GM18517 (cell line): ENCODE results near the gene NIPBL.
"Not testable (repeated sequence)": the region's sequence is repeated elsewhere in the genome, so short reads cannot be mapped to it uniquely, and the experiment has no call there.

ENCODE experiments used
- ATAC-seq: cut with Tn5 transposase; IDR thresholded peaks from one replicate; pipeline ENCODE4 v1.9.1; 2021; ENCODE audit warnings: mild to moderate bottlenecking, moderate library complexity; ENCODE audit not compliant: unreplicated experiment

The NIPBL gene

GRCh38 chr5:36944607-36945225, 68.1 kb downstream of the NIPBL start:
- no peak for ATAC-seq

- no peak for ATAC-seq
These were observed 69.1 kb downstream of the NIPBL start for GRCh38 chr5:36945687-36946086.

- ATAC-seq: no peak
These were observed 69.5 kb downstream of the NIPBL start for GRCh38 chr5:36946101-36946500.

- no peak for ATAC-seq
These were observed 71.5 kb downstream of the NIPBL start for GRCh38 chr5:36948041-36948440.

- ATAC-seq: no peak
These were observed 72.1 kb downstream of the NIPBL start for GRCh38 chr5:36948650-36949049.

GRCh38 chr5:36949593-36949992, 73.0 kb downstream of the NIPBL start:
- no peak for ATAC-seq

- ATAC-seq: no peak
These were observed 74.3 kb downstream of the NIPBL start for GRCh38 chr5:36950586-36951457.

- ATAC-seq: no peak
These were observed 76.5 kb downstream of the NIPBL start for GRCh38 chr5:36953043-36953442.

GRCh38 chr5:36957953-36958537, 81.5 kb downstream of the NIPBL start:
- no peak for ATAC-seq

GRCh38 chr5:36958612-36959011, 82.0 kb downstream of the NIPBL start:
- ATAC-seq: no peak

GRCh38 chr5:36965179-36965578, 88.6 kb downstream of the NIPBL start:
- no peak for ATAC-seq

- ATAC-seq: no peak
These were observed 93.3 kb downstream of the NIPBL start for GRCh38 chr5:36969700-36970395.

GRCh38 chr5:36978196-36978595, 101.6 kb downstream of the NIPBL start:
- no peak for ATAC-seq

- no peak for ATAC-seq
These were observed 105.6 kb downstream of the NIPBL start for GRCh38 chr5:36982146-36982545.

GRCh38 chr5:36985387-36985786, 108.8 kb downstream of the NIPBL start:
- no peak for ATAC-seq

- ATAC-seq: no peak
These were observed 111.8 kb downstream of the NIPBL start for GRCh38 chr5:36988396-36988795.

- ATAC-seq: no peak
These were observed 122.0 kb downstream of the NIPBL start for GRCh38 chr5:36998578-36998977.

- no peak for ATAC-seq
These were observed 125.7 kb downstream of the NIPBL start for GRCh38 chr5:37002176-37002751.

- ATAC-seq: no peak
These were observed 128.7 kb downstream of the NIPBL start for GRCh38 chr5:37005252-37005651.

- no peak for ATAC-seq
These were observed 129.5 kb downstream of the NIPBL start for GRCh38 chr5:37005946-37006540.

- not testable (repeated sequence) for ATAC-seq
These were observed 136.6 kb downstream of the NIPBL start for GRCh38 chr5:37013181-37013580.
